A172 (cell line): ENCODE results near the gene ATP8B4. TPM values are rescaled to one million over a fixed set of nuclear protein-coding genes. Genes with fewer than 3 reads are reported as not detected.

Source experiments
- DNase-seq: peaks from one replicate; pipeline ENCODE4 v3.0.0-alpha.2; 2015; ENCODE audit warnings: low spot score
- total RNA-seq: library from RNA; depleted of rRNA; stranded (reverse); fragments of >200 nt; shearing (Covaris generic); gene quantifications from 2 replicates; pipeline ENCODE4 v1.2.3, GENCODE V29; 2014; rRNA removed

Gene ATP8B4
- total RNA-seq, 1 experiment from 2014 or later, result 0.34 TPM

DNA sequence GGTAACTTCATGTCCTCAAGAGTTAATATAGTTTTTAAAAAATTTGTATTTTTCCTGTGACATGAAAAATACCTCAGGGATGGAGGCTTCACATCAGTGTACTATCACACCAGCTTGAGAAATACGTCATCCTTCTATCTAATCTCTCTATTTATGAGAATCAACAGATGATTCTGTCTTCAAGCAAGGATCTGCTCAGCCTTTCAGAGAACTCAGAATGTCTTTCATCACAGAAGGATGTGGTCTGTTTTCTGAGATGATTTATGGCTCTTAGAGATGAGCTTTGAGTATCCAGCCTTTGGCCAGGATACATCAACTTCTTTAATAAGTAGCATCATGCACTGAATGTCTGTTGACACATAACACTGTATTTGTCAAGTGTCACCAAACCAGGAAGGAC, 304.3 kb downstream of the ATP8B4 start:
- DNase-seq, result no peak

DNA sequence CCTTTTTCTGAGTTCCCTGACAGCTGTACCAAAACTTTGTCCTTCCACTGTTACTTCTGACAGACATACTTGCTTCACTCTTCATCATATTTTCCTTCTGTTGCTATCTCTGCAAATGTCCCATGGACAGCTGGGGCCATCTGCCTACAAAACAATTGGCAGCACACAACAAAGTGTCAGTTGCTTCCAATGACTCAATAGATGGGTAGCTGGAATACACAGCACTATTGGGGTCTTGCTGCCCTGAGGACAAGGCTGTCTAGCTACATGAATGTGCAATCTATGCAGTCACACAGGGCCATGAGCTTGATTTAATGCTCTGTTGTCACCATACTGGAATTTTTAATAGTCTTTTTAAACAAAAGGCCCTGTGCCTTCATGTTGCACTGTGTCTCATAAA, 305.4 kb downstream of the ATP8B4 start:
- DNase-seq, result no peak

DNA sequence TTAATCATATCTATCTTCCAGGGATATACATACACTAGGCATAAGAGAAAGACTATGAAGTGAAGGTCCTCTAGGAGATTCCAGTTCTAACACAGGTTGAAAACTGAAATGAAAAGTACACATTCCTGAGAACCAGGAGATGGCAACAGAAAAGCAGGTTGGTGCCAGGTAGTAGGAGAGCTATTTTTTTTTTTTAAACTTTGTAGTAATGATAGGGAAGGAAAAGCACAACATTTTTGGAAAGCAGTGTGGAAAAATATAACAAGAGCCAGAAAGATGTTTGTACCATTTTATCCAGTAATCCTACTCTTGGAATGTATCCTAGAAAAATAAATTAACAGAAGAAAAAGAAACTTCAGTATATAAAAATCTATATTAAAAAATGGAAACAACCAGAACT, 308.3 kb downstream of the ATP8B4 start:
- DNase-seq, result no peak

DNA sequence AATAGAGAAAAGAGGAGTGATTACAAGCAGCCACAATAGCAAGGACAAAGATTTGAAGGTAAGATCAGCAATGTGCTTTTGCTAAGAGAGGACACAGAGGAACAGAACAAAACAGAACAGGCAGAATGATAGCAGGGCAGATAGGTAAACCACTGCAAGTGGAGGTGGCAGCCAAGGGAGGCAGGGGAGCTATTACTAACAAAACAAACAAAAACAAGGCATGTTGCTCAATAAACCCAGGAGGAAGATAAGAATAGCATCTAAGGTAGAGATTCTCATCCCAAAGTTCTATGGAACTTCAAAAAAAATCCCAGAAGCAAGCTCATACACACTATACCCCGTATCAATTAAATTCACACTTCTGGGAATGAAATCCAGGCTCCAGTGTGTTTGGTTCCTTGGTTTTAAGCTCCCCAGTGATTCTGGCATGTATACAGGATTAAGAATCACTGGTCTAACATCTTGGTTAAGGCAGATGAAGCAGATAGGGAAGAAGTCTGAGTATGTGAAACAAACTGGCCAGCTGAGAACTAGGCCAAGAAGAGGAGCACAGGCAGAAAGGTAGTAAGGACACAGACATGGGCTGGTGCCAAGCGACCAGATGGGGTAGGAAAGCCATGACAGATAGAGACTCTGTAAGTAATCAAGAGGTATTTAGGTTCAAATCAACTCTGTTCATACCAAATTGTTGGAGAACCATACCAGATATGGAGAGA, 309.0 kb downstream of the ATP8B4 start:
- no peak for DNase-seq

DNA sequence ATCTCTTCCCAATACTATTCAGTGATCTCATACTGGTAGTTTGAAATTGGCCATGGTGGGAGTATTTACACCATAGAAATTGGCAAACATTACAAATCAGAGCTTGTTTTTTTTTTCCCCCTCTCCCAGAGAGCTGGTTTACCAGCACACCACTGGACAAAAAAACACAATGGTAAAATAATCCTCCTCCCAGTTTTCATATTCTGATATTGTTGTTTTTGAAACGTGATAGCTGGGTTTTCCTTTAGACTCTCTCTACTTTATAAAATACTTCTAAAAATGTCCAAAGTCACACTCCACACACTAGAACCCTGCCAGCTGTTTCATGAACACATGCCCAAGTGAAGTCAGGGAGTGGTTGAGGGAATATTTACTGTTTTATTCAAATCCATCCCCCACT, 310.7 kb downstream of the ATP8B4 start:
- DNase-seq, result no peak

Other genes with a start within 250 kb of the ATP8B4 start
- gene SLC27A2, start 63.0 kb upstream of the ATP8B4 start, total RNA-seq, result not detected in 2 replicates
- gene HDC, start 146.5 kb upstream of the ATP8B4 start, total RNA-seq, result 0.29 and 0.62 TPM in 2 replicates
- 54.0 and 60.7 TPM in 2 replicates for gene GABPB1, start 236.0 kb upstream of the ATP8B4 start, total RNA-seq